Adrenal gland (tissue), 5 donors: ENCODE data around the gene TBX1.

Source experiments
- CTCF ChIP-seq, 6 experiments: fragments of 450-650 bp in 4 of 6; fragments of 200-600 bp in 2 of 6; sonication (generic) in 1 of 6; IDR thresholded peaks; 1 replicate in 5 of 6; 2 replicates in 1 of 6; pipeline versions ENCODE4 v1.5.1 to v1.8.0; 2016 to 2021; ENCODE audit warnings: antibody characterized with exemption in 6 of 6, mild to moderate bottlenecking in 2 of 6, moderate library complexity in 1 of 6
- POLR2A ChIP-seq, 2 donors: fragments of 450-650 bp; IDR thresholded peaks; one replicate each; pipeline ENCODE4 v1.6.1; 2017; ENCODE audit warnings: antibody characterized with exemption in 2 of 2, mild to moderate bottlenecking in 2 of 2, moderate library complexity in 1 of 2
- donor health status: DM: no; HTN: no; CAD: no.

GRCh38 chr22:19789828-19790227 lies 29.2 kb downstream of the TBX1 start:
- TF ChIP-seq POLR2A (IDR thresholded peaks at IDR 0.05) = no peak
- no peak for TF ChIP-seq CTCF (IDR thresholded peaks at IDR 0.05)
